Ureter (tissue), 1 donor: ENCODE measurements around the gene S100A5. TPM values are rescaled to one million over a fixed set of nuclear protein-coding genes. Genes with fewer than 3 reads are reported as not detected.

Experiments used
- DNase-seq: peaks from one replicate; pipeline ENCODE4 v3.0.0-alpha.2; 2020; ENCODE audit warnings: low spot score
- total RNA-seq: library from RNA; stranded (reverse); gene quantifications from one replicate; pipeline ENCODE4 v1.2.4, GENCODE V29; 2023
- donor health status: DM: yes; HTN: yes; CAD: no.

Gene S100A5
- total RNA-seq, 1 donor from 2014 or later, result 0.86 TPM

- DNase-seq, result no peak
Observed at GRCh38 chr1:153509036-153509435, 31.7 kb downstream of the S100A5 start.

- no peak for DNase-seq
Observed at GRCh38 chr1:153507926-153508583, 32.7 kb downstream of the S100A5 start.

- peak; percentile 86 for DNase-seq
Observed at GRCh38 chr1:153506831-153507413, 33.8 kb downstream of the S100A5 start.

- no peak for DNase-seq
Observed at GRCh38 chr1:153506386-153506785, 34.3 kb downstream of the S100A5 start.

GRCh38 chr1:153505576-153505975 is 35.2 kb downstream of the S100A5 start:
- DNase-seq, result no peak

GRCh38 chr1:153503766-153504165 is 37.0 kb downstream of the S100A5 start:
- DNase-seq, result no peak

GRCh38 chr1:153498746-153499145 is 42.0 kb downstream of the S100A5 start:
- DNase-seq, result no peak

- no peak for DNase-seq
Observed at GRCh38 chr1:153495536-153495935, 45.2 kb downstream of the S100A5 start.

- DNase-seq, result peak; percentile 74
Observed at GRCh38 chr1:153494976-153495535, 45.7 kb downstream of the S100A5 start.

GRCh38 chr1:153493343-153493960 is 47.3 kb downstream of the S100A5 start:
- DNase-seq, result peak; percentile 73

- DNase-seq, result peak; percentile 81
Observed at GRCh38 chr1:153490272-153491051, 50.3 kb downstream of the S100A5 start.

- DNase-seq, result no peak
Observed at GRCh38 chr1:153488731-153489130, 52.0 kb downstream of the S100A5 start.

GRCh38 chr1:153487707-153488106 is 53.0 kb downstream of the S100A5 start:
- DNase-seq, result no peak

Other genes starting within 250 kb of the S100A5 start
- not detected for gene PGLYRP3, start 228.0 kb downstream of the S100A5 start, total RNA-seq
- 0.60 TPM for gene PGLYRP4, start 192.1 kb downstream of the S100A5 start, total RNA-seq
- gene S100A9, start 183.1 kb downstream of the S100A5 start, total RNA-seq, result 151 TPM
- gene S100A12, start 165.3 kb downstream of the S100A5 start, total RNA-seq, result not detected
- 31.6 TPM for gene S100A8, start 149.9 kb downstream of the S100A5 start, total RNA-seq
- gene S100A7A, start 124.4 kb downstream of the S100A5 start, total RNA-seq, result not detected
- gene S100A7, start 80.3 kb downstream of the S100A5 start, total RNA-seq, result not detected
- gene S100A6, start 4.9 kb downstream of the S100A5 start, total RNA-seq, result 1,381 TPM
- gene S100A4, start 4.9 kb upstream of the S100A5 start, total RNA-seq, result 120 TPM
- gene S100A3, start 8.3 kb upstream of the S100A5 start, total RNA-seq, result 6.5 TPM
- gene S100A2, start 24.9 kb upstream of the S100A5 start, total RNA-seq, result 317 TPM
- 81.8 TPM for gene S100A16, start 72.2 kb upstream of the S100A5 start, total RNA-seq
- gene S100A14, start 75.4 kb upstream of the S100A5 start, total RNA-seq, result 51.3 TPM
- gene S100A13, start 86.6 kb upstream of the S100A5 start, total RNA-seq, result 71.6 TPM
- not detected for gene S100A1, start 87.5 kb upstream of the S100A5 start, total RNA-seq
- gene CHTOP, start 93.1 kb upstream of the S100A5 start, total RNA-seq, result 91.7 TPM
- 37.3 TPM for gene SNAPIN, start 117.8 kb upstream of the S100A5 start, total RNA-seq
- gene ILF2, start 130.1 kb upstream of the S100A5 start, total RNA-seq, result 131 TPM
- gene NPR1, start 137.8 kb upstream of the S100A5 start, total RNA-seq, result 21.0 TPM
- gene INTS3, start 187.1 kb upstream of the S100A5 start, total RNA-seq, result 77.5 TPM
- gene SLC27A3, start 234.5 kb upstream of the S100A5 start, total RNA-seq, result 28.8 TPM